ENCODE results near the gene HTR4. TPM values are rescaled to one million over a fixed set of nuclear protein-coding genes. Genes with fewer than 3 reads are reported as not detected.

HTR4 gene, protein sequence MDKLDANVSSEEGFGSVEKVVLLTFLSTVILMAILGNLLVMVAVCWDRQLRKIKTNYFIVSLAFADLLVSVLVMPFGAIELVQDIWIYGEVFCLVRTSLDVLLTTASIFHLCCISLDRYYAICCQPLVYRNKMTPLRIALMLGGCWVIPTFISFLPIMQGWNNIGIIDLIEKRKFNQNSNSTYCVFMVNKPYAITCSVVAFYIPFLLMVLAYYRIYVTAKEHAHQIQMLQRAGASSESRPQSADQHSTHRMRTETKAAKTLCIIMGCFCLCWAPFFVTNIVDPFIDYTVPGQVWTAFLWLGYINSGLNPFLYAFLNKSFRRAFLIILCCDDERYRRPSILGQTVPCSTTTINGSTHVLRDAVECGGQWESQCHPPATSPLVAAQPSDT
- total RNA-seq (not detected), polyA plus RNA-seq (not detected)

DNA sequence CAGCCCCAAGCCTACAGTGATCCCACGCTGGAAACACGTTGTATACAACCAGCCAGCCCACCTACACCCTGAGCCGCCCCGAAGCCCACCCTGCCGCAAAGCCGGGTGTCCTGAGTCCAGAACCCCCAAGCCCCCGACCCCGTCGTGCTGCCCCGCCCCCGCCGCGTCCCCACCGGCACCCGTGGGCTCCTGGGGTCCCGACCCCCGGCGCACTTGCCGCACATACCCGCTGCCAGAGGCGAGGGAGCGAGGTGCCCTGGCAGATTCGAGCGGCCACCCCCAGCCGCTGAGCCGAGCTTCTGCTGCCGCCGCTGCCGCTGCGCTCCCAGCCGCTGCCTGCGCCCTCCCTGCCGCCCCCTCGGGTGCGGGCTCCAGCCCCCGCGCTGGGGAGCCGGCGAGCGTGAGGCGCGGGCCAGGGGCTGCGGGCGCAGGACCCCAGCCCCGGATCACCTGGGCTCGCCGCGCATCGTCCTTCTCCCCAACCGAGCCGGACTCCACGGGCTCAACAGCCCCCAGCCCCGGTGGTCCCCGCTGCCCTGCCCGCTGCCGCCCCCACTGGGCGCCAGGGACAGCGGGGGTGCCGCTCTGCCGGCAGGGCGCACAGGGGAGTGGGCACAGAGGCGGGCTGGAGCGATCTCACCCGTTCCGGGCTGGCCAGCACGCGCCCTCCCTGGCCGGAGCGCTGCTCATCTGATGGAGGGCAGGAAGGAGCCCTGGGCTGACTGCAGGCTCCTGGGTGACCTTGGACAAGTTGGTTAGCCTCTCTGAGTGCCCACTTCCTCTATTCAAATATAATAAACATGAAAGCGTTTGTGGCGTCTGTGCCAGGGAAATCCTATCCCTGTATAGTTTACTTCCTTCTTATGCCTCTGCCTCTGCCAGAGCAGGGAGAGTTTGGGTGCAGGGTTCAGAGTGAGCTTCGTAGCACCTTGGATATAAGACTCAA, at the start of gene HTR4:
Gene HTR4, minus strand, starts transcription at position 692 of the 946 bp plus-strand sequence. CDS start 17,513 bp downstream, outside the sequence.
- Histone ChIP-seq H3K4me3 (ENCODE audit: low read length in 2 of 2) (no peak within 1 kb of the TSS), H3K27me3 (ENCODE audit: insufficient read depth, low read length) (no peaks in the 10 kb centered on the region), H3K27ac (ENCODE audit: low read depth, low read length) (no peak within 1 kb of the TSS), H3K4me1 (ENCODE audit: insufficient read depth, low read length) (no peaks in the 10 kb centered on the region), H3K9me3 (ENCODE audit: control insufficient read depth in 1 of 2, low read length in 2 of 2) (no peaks in the 10 kb centered on the region), H3K36me3 (ENCODE audit: insufficient read depth, low read length) (no peaks in the 10 kb centered on the region)
- POLR2A ChIA-PET (ENCODE audit: partially characterized antibody): no interaction called here
- DNase-seq: no peak
- Mint-ChIP-seq H3K36me3 (no peaks in the 10 kb centered on the region), H3K9me3 (no peaks in the 10 kb centered on the region), H3K4me3 (no peak within 1 kb of the TSS), H3K27me3 (peaks cover 32 to 48% of the 10 kb centered on the region in 2 donors), H3K27ac (no peak within 1 kb of the TSS), H3K4me1 (peaks cover 0 to 4% (median 3%) of the 10 kb centered on the region in 4 donors)
- CTCF ChIA-PET (ENCODE audit: partially characterized antibody): no interaction called here
- intact Hi-C loops (cut with micrococcal nuclease): no loop called here

DNA sequence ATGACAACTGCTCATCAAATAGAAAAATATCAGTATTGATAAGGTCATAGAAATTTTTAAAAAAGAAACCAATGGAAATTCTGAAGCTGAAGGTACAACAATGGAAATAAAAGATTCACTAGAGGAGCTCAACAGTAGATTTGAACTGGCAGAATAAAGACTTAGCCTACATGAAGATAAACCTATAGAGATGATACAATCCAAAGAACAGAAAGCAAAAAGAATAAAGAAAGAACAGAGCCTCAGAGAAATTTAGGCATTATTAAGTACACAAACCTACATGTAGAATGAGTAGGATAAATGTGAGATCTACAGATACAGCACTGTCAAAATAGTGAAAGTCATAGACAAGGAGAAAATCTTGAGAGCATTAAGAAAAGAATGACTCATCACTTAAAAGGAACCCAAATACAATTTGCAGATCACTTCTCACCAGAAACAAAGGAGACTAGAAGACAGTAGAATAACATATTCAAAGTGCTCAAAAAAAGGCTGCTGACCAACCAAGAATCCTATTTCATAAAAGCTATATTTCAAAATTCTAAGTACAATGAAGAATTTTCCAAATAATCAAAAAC, 47.8 kb upstream of the HTR4 start:
- Mint-ChIP-seq H3K4me3 (no peak overlapping the region), H3K9me3 (peaks cover 2 to 21% (median 10%) of the 10 kb centered on the region in 8 donors), H3K4me1 (no peaks in the 10 kb centered on the region), H3K27me3 (peaks cover 9 to 15% of the 10 kb centered on the region in 2 donors), H3K36me3 (no peaks in the 10 kb centered on the region), H3K27ac (no peak overlapping the region)
- no peak for DNase-seq
- no peak overlapping the region for H3K4me3 ChIP-seq (ENCODE audit: low read length in 2 of 2)
- no peaks in the 10 kb centered on the region for H3K36me3 ChIP-seq (ENCODE audit: insufficient read depth, low read length)
- H3K27ac ChIP-seq (ENCODE audit: low read depth, low read length): no peak overlapping the region
- H3K27me3 ChIP-seq (ENCODE audit: insufficient read depth, low read length): no peaks in the 10 kb centered on the region
- no peaks in the 10 kb centered on the region for H3K4me1 ChIP-seq (ENCODE audit: insufficient read depth, low read length)
- H3K9me3 ChIP-seq (ENCODE audit: control insufficient read depth in 1 of 2, low read length in 2 of 2): no peaks in the 10 kb centered on the region
- intact Hi-C loops (cut with micrococcal nuclease): no loop called here
- CTCF ChIA-PET (ENCODE audit: partially characterized antibody): interaction anchor here (1.4 to 1.6 kb wide), 2 partner anchors 29 to 333 kb away, joined by 3 to 4 read pairs; no protein-coding TSS in a partner anchor
- POLR2A ChIA-PET (ENCODE audit: partially characterized antibody): no interaction called here

DNA sequence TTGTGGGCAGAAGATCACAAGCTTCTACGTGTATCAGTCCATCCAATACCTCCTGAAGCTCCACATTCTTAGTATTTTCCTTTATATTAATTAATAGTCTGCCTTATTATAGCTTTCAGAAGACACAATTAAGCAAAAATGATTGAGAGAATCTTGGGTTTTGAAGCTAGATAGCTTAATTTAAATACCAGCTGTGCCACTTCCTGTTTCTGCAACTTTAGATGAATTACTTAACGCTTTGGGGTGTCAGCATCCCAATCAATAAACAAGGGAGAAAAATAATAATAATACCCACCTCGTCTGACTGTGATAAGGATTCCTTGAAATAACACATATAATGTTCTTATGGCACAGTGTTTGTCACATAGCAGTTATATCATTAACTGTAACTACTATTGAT, 44.7 kb upstream of the HTR4 start:
- Mint-ChIP-seq H3K27ac (no peak overlapping the region), H3K4me3 (no peak overlapping the region), H3K9me3 (peaks cover 2 to 21% (median 11%) of the 10 kb centered on the region in 8 donors), H3K4me1 (no peaks in the 10 kb centered on the region), H3K36me3 (no peaks in the 10 kb centered on the region), H3K27me3 (peaks cover 7 to 9% of the 10 kb centered on the region in 2 donors)
- Histone ChIP-seq H3K36me3 (ENCODE audit: insufficient read depth, low read length) (no peaks in the 10 kb centered on the region), H3K4me1 (ENCODE audit: insufficient read depth, low read length) (no peaks in the 10 kb centered on the region), H3K27me3 (ENCODE audit: insufficient read depth, low read length) (no peaks in the 10 kb centered on the region), H3K4me3 (ENCODE audit: low read length in 2 of 2) (no peak overlapping the region), H3K9me3 (ENCODE audit: control insufficient read depth in 1 of 2, low read length in 2 of 2) (no peaks in the 10 kb centered on the region), H3K27ac (ENCODE audit: low read depth, low read length) (no peak overlapping the region)
- DNase-seq: no peak
- ChIA-PET POLR2A (ENCODE audit: partially characterized antibody) (no interaction called here), CTCF (ENCODE audit: partially characterized antibody) (no interaction called here)
- intact Hi-C loops (cut with micrococcal nuclease): no loop called here

DNA sequence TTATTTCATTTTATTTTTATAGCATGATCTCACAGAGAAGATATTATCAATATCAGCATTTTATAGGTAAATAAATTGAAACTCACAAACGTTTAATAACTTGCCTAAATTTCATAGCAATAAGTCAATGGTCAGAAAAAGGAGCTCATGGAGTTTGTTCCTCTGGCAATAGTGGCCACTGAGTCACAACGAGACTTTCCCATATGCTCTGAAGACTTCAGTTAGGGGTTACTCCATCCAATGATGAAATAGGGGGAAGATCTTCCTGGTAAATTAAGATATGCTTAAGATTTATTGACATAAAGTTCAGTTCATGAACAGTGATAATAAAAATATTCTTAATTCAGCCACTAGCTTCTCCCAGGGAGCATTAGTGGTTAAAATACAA, 43.5 kb upstream of the HTR4 start:
- ChIA-PET CTCF (ENCODE audit: partially characterized antibody) (interaction anchor here (1.6 kb wide), 1 partner anchor 34 kb away, joined by 8 read pairs; no protein-coding TSS in a partner anchor), POLR2A (ENCODE audit: partially characterized antibody) (no interaction called here)
- no peaks in the 10 kb centered on the region for H3K4me1 ChIP-seq (ENCODE audit: insufficient read depth, low read length)
- intact Hi-C loops (cut with micrococcal nuclease): no loop called here
- Mint-ChIP-seq H3K27me3 (peaks cover 7 to 11% of the 10 kb centered on the region in 2 donors), H3K4me1 (no peaks in the 10 kb centered on the region), H3K9me3 (peaks cover 0 to 14% (median 10%) of the 10 kb centered on the region in 8 donors), H3K4me3 (no peak overlapping the region), H3K27ac (no peak overlapping the region), H3K36me3 (no peaks in the 10 kb centered on the region)
- H3K27me3 ChIP-seq (ENCODE audit: insufficient read depth, low read length): no peaks in the 10 kb centered on the region
- no peak overlapping the region for H3K4me3 ChIP-seq (ENCODE audit: low read length in 2 of 2)
- H3K9me3 ChIP-seq (ENCODE audit: control insufficient read depth in 1 of 2, low read length in 2 of 2): no peaks in the 10 kb centered on the region
- no peaks in the 10 kb centered on the region for H3K36me3 ChIP-seq (ENCODE audit: insufficient read depth, low read length)
- no peak overlapping the region for H3K27ac ChIP-seq (ENCODE audit: low read depth, low read length)
- DNase-seq: no peak

DNA sequence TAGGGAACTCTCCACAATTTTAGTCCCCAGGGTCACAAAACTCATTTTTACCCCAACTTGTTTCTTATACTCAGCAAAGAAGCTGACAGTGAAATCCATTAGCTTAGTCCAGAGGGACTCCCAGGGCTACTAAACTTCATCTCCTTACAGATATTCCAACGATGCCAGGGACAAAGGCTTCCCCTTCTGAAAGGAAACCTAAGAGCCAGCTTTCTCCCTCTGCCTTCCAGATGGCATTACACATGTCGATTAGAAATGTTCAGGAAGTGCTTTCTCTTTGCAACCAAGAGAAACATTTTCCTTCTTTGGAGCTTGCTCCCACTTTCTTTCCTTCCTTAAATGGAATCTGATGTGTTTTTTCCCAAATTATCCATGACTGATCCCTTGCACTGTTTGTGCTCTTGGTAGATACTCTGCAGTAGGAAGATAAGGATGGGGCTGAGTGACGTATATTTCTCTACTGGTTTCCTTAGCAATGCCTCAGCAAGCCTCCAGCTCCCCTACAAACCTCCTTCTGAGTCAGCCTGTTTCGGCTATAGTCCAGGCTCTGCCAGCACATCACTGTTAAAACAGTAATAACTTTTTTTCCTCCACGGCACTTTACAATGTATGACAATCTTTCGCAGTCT, 43.0 kb upstream of the HTR4 start:
- Histone ChIP-seq H3K27me3 (ENCODE audit: insufficient read depth, low read length) (no peaks in the 10 kb centered on the region), H3K27ac (ENCODE audit: low read depth, low read length) (no peak overlapping the region), H3K4me3 (ENCODE audit: low read length in 2 of 2) (no peak overlapping the region), H3K4me1 (ENCODE audit: insufficient read depth, low read length) (no peaks in the 10 kb centered on the region), H3K36me3 (ENCODE audit: insufficient read depth, low read length) (no peaks in the 10 kb centered on the region), H3K9me3 (ENCODE audit: control insufficient read depth in 1 of 2, low read length in 2 of 2) (no peaks in the 10 kb centered on the region)
- H3K4me1 Mint-ChIP-seq: no peaks in the 10 kb centered on the region
- H3K27ac Mint-ChIP-seq: no peak overlapping the region
- peaks cover 0 to 12% (median 8%) of the 10 kb centered on the region in 8 donors for H3K9me3 Mint-ChIP-seq
- H3K27me3 Mint-ChIP-seq: peaks cover 7 to 11% of the 10 kb centered on the region in 2 donors
- DNase-seq: no peak
- ChIA-PET CTCF (ENCODE audit: partially characterized antibody) (interaction anchor here (1.6 kb wide), 1 partner anchor 35 kb away, joined by 8 read pairs; no protein-coding TSS in a partner anchor), POLR2A (ENCODE audit: partially characterized antibody) (no interaction called here)
- no peaks in the 10 kb centered on the region for H3K36me3 Mint-ChIP-seq
- no peak overlapping the region for H3K4me3 Mint-ChIP-seq
- intact Hi-C loops (cut with micrococcal nuclease): no loop called here

DNA sequence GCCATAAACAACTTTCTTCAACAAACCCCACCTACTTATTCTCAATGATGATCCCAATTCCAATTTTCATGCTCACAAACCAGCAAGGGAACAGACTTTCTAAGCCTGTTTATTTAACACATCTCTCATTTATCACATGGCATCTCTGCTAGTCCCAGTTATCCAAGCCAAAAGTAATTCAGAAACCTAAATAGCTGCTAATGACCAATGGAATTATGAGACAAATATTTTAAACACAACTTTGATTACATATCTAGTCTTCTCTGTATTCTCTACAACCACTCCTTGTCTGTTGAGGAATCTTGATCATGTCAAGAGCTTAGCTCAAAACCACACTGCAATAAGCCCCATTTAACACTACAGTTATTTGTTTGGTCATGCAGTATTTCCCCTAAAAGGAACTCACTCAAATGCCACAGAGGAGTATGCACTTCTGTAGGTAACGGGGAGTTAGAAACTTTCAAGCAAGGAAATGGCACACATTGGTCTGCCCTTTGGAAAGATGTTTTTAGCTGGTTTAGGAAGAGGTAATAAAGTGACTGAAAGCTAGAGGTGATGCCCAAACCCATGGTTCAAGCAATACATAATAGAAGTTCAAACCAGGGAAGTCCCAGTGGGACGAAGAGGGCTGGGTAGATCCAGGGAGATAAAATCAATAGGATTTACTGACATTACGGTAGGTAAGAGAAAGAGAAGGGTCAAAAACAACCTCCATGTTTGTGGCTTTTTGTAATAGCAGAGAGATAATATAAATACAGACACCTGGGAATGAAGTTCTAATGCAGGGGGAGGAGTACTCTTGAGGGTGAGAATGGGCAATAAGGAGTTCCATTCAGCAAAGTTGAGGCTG, 42.1 kb upstream of the HTR4 start:
- no peaks in the 10 kb centered on the region for H3K9me3 ChIP-seq (ENCODE audit: control insufficient read depth in 1 of 2, low read length in 2 of 2)
- H3K4me3 ChIP-seq (ENCODE audit: low read length in 2 of 2): no peak overlapping the region
- H3K4me1 ChIP-seq (ENCODE audit: insufficient read depth, low read length): no peaks in the 10 kb centered on the region
- no peaks in the 10 kb centered on the region for H3K4me1 Mint-ChIP-seq
- no peak overlapping the region for H3K4me3 Mint-ChIP-seq
- peaks cover 3 to 11% of the 10 kb centered on the region in 2 donors for H3K27me3 Mint-ChIP-seq
- no peaks in the 10 kb centered on the region for H3K36me3 Mint-ChIP-seq
- no peaks in the 10 kb centered on the region for H3K36me3 ChIP-seq (ENCODE audit: insufficient read depth, low read length)
- DNase-seq: no peak
- no peaks in the 10 kb centered on the region for H3K27me3 ChIP-seq (ENCODE audit: insufficient read depth, low read length)
- CTCF ChIA-PET (ENCODE audit: partially characterized antibody): interaction anchor here (1.0 to 1.6 kb wide), 2 partner anchors 34 to 36 kb away, joined by 4 to 8 read pairs; no protein-coding TSS in a partner anchor
- H3K9me3 Mint-ChIP-seq: peaks cover 0 to 6% (median under 1%) of the 10 kb centered on the region in 8 donors
- H3K27ac ChIP-seq (ENCODE audit: low read depth, low read length): no peak overlapping the region
- POLR2A ChIA-PET (ENCODE audit: partially characterized antibody): no interaction called here
- intact Hi-C loops (cut with micrococcal nuclease): no loop called here
- no peak overlapping the region for H3K27ac Mint-ChIP-seq

All from CD4-positive, alpha-beta memory T cell (primary cell).